GM21390 (cell line): ENCODE data around the gene HPSE.
"Not testable (repeated sequence)": the region's sequence is repeated elsewhere in the genome, so short reads cannot be mapped to it uniquely, and the experiment has no call there.

Source experiments
- ATAC-seq: cut with Tn5 transposase; IDR thresholded peaks from one replicate; pipeline ENCODE4 v1.9.1; 2021; ENCODE audit not compliant: unreplicated experiment

The HPSE gene

DNA sequence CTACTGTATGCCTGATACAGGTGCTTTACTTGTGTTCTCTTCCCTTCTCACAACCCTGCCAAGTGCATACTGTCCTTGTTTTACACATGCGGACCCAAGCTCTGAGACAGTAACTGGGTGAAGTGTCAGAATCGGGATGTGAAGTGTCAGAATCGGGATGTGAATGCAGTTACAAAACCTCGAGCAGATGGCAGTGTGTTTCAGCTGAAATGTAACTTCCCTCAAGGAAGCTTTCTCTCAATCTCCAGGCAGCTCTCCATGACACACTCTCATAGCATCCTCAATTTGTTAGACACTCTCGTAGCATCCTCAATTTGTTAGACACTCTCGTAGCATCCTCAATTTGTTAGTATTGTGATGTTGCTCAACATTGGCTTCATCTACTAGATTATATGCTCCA, 1.1 kb upstream of the HPSE start:
- no peak for ATAC-seq

DNA sequence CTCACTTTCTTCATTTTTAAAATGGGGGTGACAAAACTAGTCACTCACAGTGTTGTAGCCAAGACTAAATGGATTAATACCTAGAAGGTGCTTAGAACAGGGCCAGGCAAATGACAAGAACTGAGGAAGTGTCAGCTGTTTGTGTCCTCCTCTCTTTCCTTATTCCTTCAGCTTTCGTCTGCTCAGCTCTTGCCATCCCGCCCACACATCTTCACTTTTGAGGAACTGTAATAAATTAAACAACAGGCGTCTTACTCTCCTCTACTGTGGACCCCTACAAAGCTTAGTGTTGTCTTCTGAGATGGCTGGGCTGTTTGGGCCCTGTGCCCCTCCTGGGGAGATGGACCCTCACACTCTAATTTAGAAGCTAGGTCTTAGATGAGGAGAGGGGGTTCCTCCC, 2.7 kb downstream of the HPSE start:
- no peak for ATAC-seq

DNA sequence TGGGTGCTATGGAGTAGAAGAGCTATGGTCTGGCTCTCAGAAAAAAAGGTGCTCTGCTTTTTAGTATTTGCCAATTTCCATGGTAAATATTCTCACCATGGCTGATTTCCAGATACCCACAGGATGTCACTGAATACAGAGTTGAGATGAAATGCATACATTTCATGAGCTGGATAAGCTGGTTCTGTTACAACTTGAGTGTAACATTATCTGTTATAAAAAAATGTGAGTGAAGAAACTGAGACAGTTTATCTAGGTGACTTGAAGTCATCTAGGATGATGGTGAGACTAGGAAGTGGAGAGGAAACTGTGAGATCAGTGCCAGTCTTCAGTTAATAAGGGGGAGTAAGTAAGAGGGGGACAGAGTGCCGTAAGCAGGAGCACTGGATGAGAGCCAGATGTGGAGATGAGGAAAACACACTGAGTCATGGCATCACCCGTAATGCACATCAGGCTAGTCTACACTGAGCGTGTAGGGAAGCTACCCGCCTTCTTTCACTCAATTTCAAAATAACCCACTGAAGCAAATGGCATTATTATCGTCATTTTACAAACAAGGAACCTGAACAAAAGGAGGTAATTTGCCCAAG, 5.0 kb downstream of the HPSE start:
- ATAC-seq: no peak

DNA sequence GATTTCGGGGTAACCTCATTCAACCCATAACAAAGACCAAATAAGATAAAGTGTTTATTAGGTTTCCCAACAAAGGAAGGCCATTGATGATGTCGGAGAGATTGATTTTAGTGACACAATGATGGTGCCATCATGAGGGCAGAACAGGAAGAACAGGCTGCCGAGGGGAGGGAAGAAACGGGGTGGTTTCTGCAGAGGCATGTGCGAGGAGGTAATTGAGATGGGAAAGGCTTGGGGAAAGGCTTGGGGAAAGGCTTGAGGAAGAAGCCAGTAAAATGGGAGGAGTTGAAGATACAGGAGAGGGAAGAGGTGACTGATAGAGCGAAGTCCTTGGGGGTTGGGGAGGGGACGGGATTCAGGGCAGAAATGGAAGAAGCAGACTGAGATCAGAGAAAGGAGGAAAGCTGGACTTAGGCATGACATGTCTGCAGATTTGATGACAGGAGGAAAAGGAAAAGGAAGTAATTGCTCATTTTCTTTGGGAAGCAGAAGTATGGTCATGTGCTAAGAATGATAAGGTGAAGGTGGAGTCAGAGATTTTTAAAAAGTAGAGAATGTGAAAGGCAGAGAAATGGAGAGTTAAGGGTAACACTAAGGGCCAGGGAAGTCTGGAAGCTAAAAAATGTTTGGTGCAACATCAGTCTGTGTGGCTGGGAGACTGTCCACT, 6.0 kb downstream of the HPSE start:
- ATAC-seq: no peak

DNA sequence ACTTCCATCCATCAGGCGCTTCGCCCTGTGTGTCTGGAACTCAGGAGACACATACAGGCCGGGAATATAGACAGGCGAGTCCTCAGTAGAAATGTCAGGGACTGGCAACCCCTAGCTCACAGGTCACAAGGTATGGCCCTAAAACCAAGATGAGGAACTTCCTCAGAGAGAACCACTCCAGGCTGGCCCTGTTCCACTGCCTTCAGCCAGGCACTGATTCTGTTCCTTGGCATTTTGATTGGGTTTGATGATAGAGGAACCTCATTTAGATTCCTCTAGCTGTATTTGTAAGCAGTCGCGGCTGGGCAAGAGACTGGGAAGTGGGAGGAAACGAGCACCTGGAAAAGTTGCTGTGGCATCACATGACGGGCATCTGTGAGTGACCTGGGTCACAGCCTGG, 8.1 kb downstream of the HPSE start:
- ATAC-seq: no peak

DNA sequence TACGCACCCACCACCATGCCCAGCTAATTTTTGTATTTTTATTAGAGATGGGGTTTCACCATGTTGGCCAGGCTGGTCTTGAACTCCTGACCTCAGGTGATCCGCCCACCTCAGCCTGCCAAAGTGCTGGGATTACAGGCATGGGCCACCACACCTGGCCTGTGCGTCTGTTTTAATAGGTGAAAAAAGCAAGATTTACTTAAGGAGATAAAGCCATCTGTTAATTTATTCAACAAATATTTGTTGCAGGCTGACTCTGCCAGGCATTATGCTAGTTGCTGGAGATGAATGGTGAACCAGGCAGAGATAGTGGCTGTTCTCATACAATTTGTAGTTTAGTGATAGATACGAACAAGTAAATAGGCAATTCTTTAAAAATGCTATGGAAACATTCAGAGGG, 9.3 kb downstream of the HPSE start:
- ATAC-seq: not testable (repeated sequence)

DNA sequence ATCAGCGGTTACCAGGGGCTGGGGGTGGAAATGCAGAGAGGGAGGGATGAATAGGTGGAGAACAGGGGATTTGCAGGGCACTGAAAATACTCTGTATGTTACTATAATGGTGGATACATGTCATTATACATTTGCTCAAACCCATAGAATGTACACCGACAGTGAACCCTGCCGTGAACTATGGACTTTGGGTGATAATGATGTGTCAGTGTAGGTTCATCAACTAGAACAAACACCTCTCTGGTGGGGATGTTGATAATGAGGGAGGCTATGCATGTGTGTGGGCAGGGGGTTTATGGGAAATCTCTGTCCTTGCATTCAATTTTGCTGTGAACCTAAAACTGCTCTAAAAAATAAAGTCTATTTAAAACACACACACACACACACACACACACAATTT, 11.5 kb downstream of the HPSE start:
- ATAC-seq: no peak

DNA sequence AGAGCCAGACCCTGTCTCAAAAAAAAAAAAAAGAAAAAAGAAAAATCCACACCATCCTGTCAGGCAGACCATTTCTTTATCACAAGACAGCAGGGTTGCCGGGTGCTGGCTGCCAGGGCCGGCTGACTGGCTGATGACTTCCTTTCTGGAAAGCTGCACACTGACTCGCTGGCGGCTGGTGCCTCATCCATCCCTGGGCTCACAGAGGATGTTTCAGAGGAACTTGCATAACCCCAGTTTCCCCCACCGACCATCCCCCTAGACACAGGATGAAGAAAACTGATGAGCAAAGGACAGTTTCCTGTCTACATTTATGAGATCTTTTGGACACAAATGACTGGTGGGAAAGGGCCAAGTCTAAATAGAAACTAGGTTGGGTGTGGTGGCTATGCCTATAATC, 14.1 kb downstream of the HPSE start:
- no peak for ATAC-seq

DNA sequence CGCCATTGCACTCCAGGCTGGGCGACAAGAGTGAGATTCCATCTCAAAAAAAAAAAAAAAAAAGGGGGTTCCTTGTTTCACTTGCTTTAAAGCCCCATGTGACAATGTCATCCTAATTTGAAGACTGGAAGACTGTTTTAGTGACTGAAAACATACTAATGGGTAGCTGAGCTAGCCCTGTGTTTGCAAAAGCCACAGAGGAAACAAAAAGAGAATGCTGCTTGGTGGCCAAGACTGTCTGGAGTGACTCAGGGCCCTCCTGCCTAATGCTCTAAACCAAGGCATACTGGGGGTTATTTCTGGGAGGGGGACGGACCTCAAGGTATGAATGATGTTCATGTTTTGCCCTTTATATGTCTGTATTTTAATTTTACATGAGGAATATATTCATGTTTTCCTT, 16.0 kb downstream of the HPSE start:
- no peak for ATAC-seq

DNA sequence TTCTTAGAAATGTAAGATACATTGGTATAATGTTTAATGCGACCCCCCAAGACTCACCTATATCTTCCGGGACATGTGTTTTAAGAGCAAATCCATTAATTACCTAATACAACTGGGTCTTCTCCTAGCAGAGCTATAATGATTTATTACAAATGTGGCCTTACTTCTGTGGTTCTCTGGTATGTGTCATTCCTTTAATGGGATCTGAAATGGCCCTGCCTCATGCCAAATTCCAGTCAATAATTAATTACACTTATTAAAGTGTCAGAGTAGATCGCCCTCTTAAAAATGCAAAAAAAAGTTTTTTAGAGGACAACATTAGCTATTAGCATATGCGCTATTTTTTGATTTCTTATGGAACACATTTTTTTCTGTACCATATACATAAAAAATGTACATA, 17.0 kb downstream of the HPSE start:
- no peak for ATAC-seq

DNA sequence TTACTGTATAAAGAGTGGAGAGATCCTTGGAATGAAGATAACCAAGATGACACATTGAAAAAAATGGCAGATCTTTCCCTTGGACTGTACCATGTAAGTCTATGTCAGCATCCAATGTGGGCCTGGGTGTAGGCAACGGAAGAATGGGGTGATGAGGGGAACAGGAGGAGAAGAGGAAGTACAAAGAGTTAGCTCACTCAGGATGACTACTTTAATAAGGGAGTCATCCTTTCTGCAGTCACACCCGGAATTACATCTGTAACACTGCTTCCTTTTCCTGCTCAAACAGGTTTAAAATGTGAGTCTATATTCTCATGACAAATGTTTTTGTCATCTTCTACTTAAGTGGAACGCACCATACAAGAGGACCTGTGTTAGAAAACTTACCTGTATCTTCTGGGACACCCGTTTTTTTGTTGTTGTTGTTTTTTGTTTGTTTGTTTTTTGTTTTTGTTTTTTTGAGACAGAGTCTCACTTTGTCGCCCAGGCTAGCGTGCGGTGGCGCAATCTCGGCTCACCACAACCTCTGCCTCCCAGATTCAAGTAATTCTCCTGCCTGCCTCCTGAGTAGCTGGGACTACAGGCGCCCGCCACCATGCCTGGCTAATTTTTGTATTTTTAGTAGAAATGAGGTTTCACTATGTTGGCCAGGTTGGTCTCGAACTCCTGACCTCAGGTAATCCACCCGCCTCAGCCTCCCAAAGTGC, 18.0 kb downstream of the HPSE start:
- ATAC-seq: no peak

DNA sequence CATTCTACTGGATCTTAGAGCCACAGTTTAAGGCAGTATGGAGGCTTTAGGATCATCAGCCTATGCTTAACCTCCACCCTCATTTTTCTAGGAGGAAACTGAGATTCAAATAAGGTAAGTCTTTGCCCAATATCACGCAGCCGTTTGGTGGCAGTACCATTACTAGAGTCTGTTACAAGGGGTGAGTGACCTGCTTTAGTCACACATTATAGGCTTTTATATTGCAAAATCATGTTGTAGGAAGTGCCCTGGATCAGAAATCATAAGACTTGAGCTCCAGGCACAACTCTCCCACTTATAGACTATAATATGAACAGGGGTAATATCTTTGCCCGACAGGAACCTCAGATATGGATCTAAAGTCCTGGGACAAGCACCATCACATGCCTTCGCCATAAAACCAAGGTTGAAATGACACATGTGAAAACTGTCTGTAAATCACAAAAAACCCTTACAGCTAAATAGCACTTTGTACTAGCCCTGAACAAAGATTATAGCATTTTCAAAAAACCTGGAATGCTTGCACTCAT, 19.2 kb downstream of the HPSE start:
- ATAC-seq: no peak

DNA sequence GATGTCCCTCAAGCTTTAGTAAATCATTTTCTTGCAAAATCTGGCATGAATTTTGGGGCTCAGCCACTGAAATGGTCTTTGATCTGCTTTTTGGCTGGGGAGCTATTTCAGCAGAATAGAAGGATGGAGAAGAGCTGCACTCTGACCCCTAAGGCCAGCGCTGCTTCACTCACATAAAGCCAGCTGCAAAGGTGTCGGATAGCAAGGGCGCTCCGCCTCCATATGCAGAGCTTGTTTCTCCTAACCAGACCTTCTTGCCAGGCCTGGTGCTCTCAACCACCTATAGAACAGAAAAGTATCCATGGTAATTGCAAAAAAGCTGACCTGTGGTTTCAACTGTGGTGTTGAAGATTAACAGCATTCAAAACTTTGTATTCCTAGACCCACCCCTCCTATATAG, 26.0 kb downstream of the HPSE start:
- ATAC-seq: no peak

DNA sequence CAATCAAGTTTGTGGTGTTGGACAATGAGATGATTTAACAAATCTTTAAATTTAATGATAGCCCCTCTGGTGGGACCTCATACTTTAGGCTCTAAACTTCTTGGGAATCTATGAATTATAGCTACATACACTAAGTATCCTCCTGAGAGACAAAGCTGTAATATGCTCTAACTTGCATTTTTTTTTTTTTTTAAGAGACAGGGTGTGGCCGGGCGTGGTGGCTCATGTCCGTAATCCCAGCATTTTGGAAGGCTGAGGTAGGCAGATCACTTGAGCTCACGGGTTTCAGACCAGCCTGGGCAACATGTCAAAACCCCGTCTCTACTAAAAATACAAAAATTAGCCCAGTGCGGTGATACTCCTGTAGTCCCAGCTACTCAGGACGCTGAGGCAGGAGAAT, 26.7 kb downstream of the HPSE start:
- no peak for ATAC-seq

DNA sequence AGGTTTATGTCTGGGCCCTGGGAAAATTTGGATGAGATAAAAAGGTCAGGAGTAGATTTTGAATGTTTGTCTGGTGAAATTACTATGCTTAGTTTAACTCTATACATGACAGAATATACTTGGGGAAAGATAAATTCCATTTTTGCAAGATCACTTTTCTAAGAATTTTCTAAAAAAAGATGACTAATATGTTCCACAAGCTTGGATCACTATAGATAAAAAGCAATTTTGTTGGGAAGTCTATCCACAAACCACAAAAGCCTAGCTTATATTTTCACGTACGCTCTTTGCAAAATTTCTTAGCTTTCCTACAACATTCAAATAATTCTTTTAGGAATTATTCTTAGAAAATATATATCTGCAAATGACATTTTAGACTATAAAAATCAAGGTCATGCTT, 29.5 kb downstream of the HPSE start:
- ATAC-seq: no peak

DNA sequence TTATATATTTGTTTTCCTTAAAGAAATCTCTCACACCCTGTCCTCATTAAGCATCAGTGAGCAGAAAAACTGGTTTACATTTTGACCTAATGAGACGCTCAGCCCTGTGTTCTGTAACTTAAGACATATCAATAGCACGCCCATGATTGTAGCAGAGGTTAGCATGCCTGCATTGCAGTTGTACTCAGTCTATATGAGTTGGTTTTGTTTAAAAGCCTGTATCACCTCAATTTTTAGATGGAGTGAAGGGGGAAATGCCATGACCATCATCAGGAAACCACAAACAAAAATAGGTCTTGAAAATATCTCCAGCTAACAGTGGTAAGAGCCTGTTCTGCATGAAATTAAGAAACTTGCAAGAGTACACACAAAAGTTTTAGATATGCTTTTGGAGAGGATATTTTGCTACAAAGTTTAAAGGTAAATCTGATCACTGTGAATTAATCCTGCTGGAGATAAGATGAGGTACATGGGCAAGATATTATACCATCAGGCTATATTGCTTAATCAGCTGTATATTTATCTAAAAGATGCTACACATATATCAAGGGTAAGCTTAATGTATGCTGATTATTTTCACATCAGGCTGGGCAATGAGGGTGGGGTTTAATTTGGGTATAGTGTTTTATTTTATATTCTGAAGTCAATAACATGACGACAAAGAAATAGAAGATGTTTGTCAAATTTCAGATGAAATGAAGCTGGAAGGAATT, 36.9 kb downstream of the HPSE start:
- no peak for ATAC-seq

DNA sequence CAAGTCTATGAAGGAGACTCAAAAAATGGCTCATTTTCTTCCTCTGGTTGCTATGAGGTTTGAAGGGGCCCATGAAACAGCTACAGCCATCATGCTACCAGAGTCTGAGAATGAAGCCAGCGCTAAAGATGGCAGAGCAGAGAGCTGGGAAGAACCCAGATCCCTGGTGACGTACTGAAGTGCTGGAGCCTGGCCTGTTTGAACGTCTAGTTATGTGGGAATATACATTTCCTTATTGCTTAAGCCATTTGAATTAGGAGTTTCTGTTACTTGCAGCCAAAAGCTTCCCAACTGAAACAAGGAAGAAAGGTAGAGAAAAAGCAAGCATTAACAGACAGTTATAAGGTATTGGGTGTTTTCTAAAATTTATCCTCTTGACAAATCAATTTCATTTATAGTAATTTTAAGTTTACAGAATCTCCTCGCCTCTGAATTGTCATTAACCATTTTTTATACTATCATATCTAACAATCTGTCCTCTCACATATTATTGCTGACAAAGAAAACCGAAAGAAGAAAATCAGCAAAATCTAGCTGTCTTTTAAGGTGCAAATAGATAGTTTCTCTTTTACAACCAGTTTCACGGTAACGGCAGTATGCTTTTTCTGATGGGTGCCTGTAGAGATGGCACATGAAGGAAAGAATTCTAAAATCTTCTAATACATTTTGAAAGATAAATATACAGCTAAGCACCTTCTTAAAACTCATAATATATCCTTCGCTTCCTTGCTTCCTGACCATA, 41.2 kb downstream of the HPSE start:
- no peak for ATAC-seq

DNA sequence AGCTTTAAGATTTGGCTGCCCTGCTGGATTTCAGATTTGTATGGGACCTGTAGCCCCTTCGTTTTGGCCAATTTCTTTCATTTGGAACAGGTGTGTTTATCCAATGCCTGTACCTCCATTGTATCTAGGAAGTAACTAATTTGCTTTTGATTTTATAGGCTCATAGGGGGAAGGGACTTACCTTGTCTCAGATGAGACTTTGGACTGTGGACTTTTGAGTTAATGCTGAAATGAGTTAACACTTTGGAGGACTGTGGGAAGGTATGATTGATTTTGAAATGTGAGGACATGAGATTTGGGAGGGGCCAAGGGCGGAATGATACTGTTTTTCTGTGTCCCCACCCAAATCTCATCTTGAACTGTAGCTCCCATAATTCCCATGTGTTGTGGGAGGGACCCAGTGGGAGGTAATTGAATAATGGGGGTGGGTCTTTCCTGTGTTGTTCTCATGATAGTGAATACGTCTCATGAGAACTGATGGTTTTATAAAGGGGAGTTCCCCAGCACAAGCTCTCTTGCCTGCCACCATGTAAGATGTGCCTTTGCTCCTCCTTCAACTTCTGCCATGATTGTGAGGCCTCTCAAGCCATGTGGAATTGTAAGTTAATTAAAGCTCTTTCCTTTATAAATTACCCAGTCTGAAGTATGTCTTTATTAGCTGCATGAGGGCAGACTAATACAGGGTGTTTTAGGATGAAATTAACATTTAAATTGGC, 44.4 kb downstream of the HPSE start:
- ATAC-seq: not testable (repeated sequence)

DNA sequence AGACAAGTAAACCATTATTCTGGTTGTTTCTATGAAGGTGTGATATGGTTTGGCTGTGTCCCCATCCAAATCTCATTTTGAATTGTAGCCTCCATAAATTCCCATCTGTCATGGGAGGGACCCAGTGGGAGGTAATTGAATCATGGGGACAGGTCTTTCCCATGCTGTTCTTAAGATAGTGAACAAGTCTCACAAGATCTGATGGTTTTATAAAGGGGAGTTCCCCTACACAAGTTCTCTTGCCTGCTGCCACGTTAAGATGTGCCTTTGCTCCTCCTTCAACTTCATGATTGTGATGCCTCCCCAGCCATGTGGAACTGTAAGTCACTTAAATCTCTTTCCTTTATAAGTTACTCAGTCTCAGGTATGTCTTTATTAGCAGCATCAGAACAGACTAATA, 46.3 kb downstream of the HPSE start:
- not testable (repeated sequence) for ATAC-seq

DNA sequence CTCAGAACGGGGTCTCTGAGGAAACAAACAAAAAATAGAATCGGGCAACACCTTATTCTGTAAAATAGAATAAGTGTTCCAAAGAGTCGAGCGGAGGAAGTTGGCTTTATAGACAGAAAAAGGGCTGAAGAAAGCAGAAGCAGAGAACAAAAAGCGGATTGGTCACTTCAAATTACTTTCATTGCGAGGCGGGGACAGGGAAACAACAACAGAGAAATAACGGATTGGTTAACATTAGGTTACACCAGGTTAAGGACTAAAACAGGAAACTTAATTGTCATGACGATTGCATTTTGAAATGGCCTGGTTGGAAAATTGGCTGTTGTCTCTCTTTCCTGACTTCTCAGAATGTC, 49.6 kb downstream of the HPSE start:
- no peak for ATAC-seq
